ENCODE results near the gene TTLL4.
"Not testable (repeated sequence)": the region's sequence is repeated elsewhere in the genome, so short reads cannot be mapped to it uniquely, and the experiment has no call there.

Gene TTLL4

DNA sequence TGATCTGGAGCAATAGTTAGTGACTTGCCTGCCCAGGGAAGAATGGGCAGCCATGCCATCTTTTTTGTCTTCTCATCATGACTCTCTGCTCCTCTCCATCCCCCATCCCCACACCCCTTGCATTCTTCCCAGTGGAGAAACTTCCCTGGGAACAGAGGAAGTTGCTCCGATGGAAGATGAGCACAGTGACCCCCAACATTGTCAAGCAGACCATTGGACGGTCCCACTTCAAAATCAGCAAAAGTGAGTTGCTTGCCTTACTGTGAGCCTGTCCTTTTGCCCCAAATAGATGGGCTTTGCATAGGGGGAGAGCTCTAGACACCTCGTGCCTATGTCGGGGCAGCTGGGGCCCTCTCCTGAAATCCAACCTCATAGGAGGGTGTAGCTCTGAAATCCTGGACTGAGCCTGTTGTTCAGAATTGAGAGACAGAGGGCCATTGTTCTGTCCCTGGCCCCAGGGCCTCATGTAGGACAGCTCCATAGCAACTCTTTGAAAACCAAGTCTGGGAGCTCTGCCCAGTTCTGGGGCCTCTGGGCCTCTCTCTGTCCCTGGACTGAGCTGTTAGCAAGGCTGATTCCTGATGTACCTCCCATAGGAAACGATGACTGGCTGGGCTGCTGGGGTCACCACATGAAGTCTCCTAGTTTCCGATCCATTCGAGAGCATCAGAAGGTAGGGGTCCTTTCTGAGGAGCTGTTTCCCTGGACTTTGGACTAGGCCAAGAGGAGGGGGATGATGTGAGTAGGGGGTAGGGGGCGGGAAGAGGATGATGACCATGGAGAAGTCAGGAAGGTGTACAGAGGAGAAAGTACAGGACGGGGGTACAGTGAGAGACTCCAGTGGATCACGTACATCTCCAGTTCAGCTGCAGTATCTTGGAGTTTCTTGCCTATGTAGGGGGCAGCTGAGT is 35.2 kb downstream of the TTLL4 start:
- DNase-seq (ENCODE audit: low read depth), result no peak

DNA sequence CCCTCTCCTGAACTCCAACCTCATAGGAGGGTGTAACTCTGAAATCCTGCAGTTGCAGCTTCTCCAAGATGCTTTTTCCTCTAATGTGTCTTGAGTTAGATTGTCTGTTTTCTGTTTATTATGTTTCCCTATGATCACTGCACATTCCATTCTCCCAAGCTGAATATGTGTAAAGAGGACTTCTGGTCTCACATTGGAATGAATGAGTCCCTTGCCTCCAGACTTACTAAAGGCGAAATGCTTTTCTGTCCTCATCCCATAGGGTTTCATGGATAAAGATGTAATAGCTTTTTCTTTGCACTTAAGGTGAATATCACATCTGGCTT is 35.8 kb downstream of the TTLL4 start:
- DNase-seq (ENCODE audit: low read depth), result no peak

DNA sequence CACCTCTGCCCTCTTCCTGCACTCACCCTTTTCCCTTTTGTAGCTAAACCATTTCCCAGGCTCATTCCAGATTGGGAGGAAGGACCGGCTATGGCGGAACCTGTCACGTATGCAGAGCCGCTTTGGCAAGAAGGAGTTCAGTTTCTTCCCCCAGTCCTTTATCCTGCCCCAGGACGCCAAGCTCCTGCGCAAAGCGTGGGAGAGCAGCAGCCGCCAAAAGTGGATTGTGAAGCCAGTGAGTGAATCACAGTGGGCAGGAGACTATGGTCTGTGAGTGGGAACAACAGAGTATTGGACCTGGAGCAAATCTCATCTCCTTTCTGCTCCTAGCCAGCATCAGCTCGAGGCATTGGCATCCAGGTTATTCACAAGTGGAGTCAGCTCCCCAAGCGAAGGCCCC is 36.3 kb downstream of the TTLL4 start:
- no peak for DNase-seq (ENCODE audit: low read depth)

DNA sequence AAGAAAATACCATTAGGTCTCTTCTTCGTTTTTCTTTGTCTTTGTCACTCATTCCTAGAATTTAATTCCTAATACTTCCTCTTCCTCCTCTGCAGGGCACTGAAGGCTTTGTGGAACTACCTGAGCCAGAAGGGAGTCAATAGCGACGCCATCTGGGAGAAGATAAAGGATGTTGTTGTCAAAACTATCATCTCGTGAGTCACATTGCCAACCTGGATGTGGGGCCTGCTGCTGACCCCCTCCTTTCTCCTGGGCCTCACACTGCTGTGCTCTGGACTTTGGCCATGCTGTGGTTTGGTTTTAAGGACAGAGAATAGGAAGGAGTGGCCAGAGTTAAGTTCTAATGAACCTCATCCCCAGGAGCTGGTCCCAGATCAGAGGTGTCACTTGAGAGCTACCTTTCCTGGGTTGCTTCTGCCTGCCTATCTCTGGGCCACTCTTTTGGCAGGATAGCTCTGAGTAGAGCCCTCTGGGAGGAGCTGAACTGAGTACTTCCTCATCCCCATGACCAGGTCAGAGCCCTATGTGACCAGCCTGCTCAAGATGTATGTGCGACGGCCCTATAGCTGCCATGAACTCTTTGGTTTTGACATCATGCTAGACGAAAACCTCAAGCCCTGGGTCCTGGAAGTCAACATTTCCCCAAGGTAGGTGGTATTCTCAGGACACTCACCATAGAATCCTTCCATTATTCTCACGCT is 38.3 kb downstream of the TTLL4 start:
- DNase-seq (ENCODE audit: low read depth), result no peak

DNA sequence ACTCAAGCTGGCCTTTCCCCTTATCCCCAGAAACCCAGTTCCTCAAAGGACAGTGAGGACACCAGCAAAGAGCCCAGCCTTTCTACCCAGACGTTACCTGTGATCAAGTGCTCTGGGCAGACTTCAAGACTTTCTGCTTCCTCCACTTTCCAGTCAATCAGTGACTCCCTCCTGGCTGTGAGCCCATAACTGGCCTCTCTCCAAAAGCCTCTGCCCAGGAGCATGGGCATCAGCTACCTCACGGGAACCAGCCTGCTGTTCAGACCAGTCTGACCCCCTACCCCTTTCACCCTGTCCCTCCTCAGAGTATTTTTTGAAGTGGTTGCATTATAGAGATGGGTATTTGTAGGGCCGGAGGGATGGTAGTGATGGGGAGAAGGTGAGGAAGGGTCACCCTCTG is 43.6 kb downstream of the TTLL4 start:
- DNase-seq (ENCODE audit: low read depth), result no peak

DNA sequence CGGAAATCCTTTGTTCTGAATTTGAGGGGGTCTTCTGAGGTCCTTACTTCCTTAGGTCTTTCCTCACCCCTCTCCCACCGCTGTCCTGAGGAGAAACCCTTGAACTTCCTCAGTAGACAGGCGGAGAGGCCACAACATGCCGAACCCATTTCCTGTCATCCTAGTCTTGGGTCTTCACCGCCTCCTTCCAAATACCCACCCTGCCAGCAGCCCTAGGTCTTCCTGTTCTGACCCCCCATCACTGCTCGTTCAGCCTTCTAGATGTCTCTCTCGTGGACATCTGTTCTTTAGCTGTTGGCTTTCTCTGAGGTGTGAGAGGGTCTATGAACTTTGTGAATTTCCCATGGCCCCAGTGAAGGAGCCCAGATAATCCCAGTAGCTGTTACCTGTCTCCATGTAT is 44.1 kb downstream of the TTLL4 start:
- DNase-seq (ENCODE audit: low read depth), result no peak

DNA sequence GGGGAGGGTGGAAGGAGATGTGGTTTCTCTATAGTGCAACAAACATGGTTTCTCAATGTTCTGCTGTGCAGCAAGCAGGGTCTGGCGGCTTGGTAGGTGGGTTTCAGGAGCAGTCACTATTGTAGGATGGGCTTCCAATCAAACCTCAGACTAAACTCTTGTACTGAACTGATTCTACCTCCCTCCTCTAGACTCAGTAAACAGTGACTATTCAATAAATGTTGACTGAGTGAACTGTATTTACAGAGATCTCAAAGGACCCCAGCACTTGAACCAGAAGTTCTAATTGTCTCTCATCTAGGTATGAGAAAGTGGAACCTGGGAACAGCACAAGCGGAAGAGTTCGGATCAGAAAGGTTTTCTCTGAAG is 44.5 kb downstream of the TTLL4 start:
- DNase-seq (ENCODE audit: low read depth), result no peak

DNA sequence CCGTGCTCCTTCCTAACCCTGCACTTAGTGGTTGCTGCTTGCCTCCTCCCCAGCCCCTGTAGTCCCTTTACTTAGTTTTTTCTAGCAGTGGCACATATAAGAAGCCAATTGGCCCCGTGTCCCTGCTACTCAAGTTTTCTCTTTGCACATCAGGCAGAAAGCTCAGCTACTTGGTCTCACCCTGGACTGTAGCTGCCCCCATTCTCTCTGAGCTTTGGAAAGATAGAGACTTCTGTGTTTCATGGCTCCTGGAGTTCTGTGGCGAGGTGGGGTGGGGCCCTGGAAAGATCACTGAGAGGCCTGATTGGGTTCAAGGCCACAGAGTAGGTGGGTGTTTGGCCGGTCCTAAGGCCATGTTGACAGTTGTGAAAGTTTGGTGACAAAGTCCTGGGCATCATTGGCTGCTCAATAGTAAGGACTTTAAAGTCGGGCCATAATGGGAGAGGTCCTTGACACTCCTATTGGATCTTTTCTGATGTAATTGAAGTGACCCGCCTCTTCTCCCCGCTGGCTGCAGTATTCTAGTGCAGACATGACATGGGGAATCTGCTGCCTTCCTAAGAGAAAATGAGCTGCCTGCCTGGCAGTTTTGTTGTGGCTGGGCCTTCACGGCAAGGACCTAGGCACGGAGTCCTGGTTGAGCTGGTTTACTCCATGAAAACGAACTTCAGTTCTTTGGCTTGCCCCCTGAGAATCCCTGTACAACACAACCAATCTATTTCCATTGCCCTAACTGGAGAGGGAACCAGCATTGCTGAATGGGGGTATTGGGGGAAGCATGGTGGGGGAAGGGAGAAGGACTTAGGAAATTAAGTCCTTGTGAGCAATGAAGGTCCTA is 45.2 kb downstream of the TTLL4 start:
- DNase-seq (ENCODE audit: low read depth), result no peak

DNA sequence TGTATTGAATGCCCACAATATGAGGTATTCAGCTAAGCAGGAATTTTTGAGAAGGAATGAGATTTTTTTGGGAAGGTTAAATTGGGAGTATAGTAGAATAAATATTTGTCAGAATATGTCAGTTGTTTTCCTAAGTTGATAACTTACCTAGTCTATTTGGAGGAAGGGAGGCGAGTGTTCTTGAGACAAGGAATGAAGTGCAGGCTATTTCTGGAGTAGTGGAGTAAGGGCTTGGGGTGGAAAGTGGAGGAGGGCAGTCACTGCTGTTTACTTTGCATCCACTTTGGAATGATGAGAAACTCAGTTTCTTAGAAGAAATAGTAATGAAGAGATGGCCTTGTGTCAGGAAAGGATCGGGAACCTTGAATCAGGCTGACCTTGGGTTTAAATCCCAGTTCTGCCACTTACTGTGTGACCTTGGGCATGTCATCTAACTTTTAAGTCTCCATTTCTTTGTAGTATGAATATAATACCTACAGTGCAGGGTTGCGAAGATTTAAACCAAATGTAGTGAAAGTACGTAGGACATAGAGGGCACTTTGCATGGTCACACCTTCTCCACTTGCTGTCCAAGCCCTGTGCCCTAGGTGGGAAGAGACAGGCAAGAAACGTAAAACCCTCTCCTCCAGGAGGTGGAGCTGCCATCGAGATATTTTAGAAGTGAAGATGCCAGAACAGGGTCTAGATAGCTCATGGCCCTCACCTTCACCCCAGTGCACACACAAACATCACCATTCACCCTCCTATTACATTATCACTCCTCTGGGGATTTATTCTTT is 46.2 kb downstream of the TTLL4 start:
- no peak for DNase-seq (ENCODE audit: low read depth)

DNA sequence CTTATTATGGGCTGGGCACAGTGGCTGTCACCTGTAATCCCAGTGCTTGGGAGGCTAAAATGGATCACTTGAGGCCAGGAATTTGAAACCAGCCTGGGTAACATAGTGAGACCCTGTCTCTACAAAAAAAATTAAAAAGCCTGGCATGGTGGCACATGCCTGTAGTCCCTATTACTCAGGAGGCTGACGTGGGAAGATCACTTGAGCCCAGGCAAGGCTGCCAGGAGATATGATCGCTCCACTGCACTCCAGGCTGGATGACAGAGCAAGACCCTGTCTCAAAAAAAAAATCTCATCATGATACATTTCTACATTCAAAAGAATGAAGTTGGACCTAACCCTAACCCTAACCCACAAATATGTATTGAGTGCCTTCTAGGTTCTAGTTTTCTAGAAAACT is 51.2 kb downstream of the TTLL4 start:
- no peak for DNase-seq (ENCODE audit: low read depth)

DNA sequence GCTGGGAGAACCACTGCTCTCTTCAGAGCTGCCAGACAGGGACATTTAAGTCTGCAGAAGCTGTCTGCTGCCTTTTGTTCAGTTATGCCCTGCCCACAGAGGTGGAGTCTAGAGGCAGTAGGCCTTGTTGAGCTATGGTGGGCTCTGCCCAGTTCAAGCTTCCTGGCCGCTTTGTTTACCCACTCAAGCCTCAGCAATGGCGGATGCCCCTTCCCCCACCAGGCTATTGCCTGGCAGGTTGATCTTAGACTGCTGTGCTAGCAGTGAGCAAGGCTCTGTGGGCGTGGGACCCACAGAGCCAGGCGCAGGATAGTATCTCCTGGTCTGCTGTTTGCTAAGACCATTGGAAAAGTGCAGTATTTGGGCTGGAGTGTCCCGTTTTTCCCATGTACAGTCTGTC is 62.1 kb downstream of the TTLL4 start:
- DNase-seq (ENCODE audit: low read depth), result not testable (repeated sequence)

DNA sequence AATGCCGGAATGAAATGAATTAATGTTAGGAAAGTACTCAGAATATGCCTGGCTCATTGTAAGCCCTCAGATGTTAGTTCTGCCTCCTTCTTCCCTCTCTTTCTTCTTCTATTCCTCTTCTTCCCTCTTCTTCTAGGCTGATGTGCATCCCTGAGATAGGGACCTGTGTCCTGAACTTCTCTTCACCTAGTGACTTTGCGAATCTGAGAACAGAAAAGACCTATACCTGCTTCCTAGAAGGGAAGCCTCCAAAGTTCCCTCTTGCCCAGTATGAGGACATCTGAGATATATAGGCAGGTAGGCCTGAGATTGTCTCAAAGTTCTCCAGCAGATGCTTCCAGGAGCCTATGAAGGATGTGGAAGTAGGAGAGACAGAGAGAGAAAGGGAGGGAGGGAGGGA is 63.2 kb downstream of the TTLL4 start:
- DNase-seq (ENCODE audit: low read depth), result no peak

DNA sequence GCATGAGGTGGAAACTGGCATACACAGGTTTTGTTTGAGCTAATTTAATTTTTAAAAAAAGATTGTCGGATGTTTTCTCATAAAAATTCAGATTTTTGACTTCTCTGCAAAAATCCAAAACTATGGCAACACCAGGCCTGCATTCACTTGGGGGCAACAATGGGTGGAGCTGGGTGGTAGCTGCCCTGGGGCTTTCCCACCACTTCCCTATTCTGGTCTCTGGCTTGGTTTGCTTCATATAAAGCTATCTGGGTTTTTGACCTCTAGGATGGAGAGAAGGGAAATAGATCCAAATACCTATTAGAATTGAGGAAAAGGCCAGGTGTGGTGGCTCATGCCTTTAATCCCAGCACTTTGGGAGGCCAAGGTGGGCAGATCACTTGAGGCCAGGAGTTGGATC is 65.9 kb downstream of the TTLL4 start:
- no peak for DNase-seq (ENCODE audit: low read depth)

DNA sequence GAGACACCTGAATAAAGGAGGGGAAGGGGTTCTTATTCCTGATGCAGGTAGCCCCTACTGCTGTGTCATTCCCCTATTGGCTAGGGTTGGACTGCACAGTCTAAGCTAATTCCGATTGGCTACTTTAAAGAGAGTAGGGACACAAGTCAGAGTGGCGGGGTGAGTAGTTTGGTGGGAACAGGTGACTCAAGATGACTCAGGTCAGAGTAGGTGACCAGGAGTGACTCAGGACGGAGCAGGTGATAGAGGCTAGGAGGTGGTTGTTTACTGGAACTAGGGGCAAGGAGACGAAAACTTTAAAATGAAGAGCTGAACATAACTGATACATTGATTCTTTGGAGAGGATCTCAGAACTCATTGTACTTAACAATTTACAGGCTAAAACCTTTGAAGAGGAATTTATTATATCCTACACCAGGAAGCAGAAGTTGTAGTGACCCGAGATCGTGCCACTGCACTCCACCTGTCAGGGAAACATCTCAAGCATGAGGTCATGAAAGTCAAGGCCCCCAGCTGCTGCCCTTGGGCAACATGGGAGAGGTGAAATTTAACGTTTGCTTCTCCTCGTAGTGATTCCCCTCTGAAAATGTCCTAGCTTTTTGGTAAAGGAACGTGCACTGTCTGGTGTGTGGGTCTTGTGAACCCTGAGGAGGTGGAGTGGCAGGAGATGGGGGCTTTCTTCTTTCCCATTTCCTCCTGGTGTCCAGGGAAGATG is 66.8 kb downstream of the TTLL4 start:
- no peak for DNase-seq (ENCODE audit: low read depth)

DNA sequence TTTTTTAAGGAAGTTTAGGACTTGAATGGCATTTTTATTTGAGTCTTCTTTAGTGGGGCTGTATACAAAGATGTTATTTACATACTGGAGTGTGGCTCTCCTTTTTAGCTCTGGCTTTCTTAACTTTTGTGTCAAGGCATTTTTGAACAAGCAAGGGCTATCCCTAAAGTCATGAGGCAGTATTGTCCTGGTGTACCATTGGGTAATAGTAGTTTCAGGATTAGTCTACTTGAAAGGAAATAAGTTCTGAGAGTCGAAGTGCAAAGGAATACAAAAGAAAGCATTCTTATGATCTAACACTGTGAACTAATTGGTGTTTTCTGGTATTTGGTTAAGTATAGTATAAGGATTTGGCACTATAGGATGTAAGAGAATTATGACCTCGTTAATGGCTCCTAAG is 69.4 kb downstream of the TTLL4 start:
- DNase-seq (ENCODE audit: low read depth), result no peak

DNA sequence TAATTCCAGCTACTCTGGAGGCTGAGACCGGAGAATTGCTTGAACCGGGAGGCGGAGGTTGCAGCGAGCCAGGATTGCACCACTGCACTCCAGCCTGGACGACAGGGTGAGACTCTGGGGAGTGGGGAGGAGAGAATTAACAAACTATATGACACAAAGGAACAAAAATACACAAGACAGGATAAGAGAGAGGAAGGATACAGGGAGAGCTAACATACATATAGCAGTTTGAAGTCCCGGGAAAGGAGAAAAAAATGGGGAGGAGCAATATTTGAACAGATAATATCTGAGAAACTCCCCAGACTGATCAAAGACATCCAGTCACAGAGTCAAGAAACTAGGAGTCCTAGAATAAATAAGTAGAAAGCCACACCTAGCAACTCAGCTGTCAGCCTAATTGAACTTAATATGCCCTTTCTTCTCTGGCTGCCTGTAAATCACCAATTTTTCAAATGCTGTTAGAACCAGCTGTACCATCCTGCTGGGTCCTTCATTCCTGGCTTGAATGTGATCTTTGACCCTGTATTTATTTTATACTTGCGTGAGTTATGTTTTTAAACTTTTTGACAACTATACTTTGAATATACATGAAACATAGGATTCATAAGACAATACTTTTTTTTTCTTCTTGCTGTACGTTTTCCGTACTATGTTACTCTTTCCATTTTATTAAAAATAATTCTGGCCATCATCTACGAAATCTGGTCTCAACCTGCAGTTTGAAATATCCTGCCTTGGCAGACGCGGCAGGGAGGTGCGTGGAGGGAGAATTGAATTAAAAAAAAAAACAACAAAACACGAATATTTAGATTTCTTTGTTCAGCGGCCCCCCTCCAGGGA is 70.4 kb downstream of the TTLL4 start:
- DNase-seq (ENCODE audit: low read depth), result no peak

DNA sequence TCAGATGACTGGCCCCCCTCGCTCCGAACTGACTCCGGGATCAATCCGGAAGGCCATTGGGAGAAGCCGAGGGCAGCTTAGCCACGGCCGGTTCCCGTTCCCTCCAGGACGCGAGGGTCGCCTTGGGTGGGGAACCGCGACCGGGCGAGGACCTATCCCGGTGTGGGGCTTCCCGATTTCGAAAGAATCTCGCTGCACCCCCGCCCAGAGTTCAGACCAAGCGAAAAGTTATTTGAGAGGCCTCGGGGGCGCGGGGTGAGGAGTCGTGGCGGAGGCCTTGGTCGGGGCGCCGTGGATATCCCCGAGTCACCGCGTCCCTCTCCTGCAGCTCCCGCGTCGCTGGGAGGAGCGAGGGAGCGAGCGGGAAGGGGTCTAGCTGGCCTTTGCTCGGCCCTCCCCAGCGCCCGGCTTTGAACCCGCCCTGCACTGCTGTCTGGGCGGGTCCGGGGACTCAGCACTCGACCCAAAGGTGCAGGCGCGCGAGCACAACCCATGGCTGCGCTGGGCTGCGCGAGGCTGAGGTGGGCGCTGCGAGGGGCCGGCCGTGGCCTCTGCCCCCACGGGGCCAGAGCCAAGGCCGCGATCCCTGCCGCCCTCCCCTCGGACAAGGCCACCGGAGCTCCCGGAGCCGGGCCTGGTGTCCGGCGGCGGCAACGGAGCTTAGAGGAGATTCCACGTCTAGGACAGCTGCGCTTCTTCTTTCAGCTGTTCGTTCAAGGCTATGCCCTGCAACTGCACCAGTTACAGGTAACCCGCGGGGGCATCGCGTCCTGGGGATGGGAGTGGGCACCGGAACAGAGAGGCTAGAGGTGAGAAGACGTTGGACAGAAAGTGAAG is 71.3 kb downstream of the TTLL4 start, which contains the start of gene CYP27A1:
Gene CYP27A1, plus strand, starts transcription at position 457 of the 837 bp plus-strand sequence. Its CDS starts 36 bp downstream, at position 493.
- DNase-seq (ENCODE audit: low read depth), result no peak

DNA sequence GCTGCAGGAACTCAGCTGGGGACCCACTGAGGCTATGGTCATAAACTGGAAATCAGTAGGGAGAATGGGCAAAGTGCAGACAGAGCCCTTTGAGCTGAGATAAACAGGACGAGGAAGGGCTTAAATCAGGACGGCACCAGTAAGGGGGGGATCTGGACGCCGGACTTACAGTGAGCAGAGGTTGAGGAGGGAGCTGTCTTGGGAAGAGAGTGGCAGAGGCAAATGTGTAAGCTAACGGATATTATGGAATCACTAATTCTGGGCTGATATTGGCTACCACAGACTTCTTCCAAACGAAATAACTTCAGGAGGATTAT is 71.9 kb downstream of the TTLL4 start:
- no peak for DNase-seq (ENCODE audit: low read depth)

DNA sequence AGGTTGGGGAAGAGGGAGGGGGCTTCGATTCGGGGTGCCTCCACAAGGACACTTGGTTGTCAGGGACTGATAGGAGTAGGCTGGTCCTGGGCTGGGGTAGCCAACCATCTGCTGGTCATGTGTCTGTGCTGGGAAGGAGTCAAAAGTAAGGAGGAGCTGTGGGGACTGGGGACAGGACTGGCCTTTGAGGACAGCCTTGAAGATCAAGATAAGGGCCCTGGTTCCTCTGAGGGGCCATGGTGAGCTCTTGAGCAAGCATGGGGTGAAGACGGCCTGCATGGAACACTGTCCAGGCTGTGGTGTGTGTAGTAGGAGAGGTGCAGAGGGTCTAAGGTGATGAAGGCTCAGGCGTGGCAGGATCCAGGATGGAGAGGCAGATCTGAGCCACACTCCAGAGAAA is 73.1 kb downstream of the TTLL4 start:
- no peak for DNase-seq (ENCODE audit: low read depth)

DNA sequence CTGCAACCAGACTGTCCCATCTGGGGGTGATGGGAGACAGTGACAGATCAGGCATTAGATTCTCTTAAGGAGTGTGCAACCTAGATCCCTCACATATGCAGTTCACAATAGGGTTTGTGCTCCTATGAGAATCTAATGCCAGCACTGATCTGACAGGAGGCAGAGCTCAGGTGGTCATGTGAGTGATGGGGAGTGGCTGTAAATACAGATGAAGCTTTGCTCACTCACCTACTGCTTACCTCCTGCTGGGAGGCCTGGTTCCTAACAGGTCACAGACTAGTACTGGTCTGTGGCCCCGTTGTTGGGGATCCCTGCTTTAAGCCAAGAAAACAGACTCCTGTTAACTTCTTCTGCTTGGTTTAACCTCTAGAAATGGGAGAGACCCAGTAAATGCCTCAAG is 74.5 kb downstream of the TTLL4 start:
- no peak for DNase-seq (ENCODE audit: low read depth)
